Cardiac ventricle fibroblast (primary cell): ENCODE measurements around the gene SPDYE4. TPM values are rescaled to one million over a fixed set of nuclear protein-coding genes. Genes with fewer than 3 reads are reported as not detected.

Source experiments
- total RNA-seq: library from RNA; depleted of rRNA; stranded (reverse); fragments of >200 nt; gene quantifications from 2 replicates; pipeline ENCODE4 v1.2.3, GENCODE V29; 2015

SPDYE4 gene
- not detected in 2 replicates for total RNA-seq

GRCh38 chr17:8758137-8758596 lies at the start of gene SPDYE4:
Gene SPDYE4 (minus strand): TSS chr17:8758546. CDS start chr17:8758382, 164 bp downstream.

GRCh38 chr17:8798846-8799569 lies 40.7 kb upstream of the SPDYE4 start, which contains the start of gene MFSD6L:
Gene MFSD6L (minus strand): TSS chr17:8799365. CDS start chr17:8799120, 245 bp downstream.

Other genes starting within 250 kb of the SPDYE4 start
- 79.1 and 79.7 TPM in 2 replicates for gene MYH10, start 127.8 kb downstream of the SPDYE4 start, total RNA-seq
- not detected in 2 replicates for gene CCDC42, start 13.7 kb downstream of the SPDYE4 start, total RNA-seq
- gene MFSD6L, start 40.8 kb upstream of the SPDYE4 start, total RNA-seq, result not detected in 2 replicates
- 0.25 TPM in 1 of 2 replicates, not detected in the other for gene PIK3R6, start 109.1 kb upstream of the SPDYE4 start, total RNA-seq
- gene PIK3R5, start 207.2 kb upstream of the SPDYE4 start, total RNA-seq, result not detected in 2 replicates